Astrocyte of the cerebellum (primary cell): ENCODE results near the gene GMDS.

Source experiments
- DNase-seq: peaks from one replicate; pipeline ENCODE4 v3.0.0-alpha.2; 2011; ENCODE audit warnings: low read depth
- H3K4me3 ChIP-seq: 2 replicates; pipeline ENCODE4 v1.5.1; 2011; ENCODE audit warnings: mild to moderate bottlenecking, low read depth, low read length, moderate library complexity
- CTCF ChIP-seq: IDR thresholded peaks from 2 replicates; pipeline ENCODE4 v1.5.1; 2012; ENCODE audit warnings: low read length, low read depth, moderate library complexity, mild to moderate bottlenecking; ENCODE audit errors: missing control alignments
- in situ Hi-C: cut with HindIII; loops from 2 replicates; pipeline ENCODE4 v1.10.0; 2017; ENCODE audit warnings: low sequenced_read_pairs

GMDS gene

GRCh38 chr6:1586861-1587450, 658.4 kb downstream of the GMDS start:
- DNase-seq: no peak
- H3K4me3 ChIP-seq: no peak overlapping the region
- in situ Hi-C loops: no loop called here
- TF ChIP-seq CTCF: no peak

- in situ Hi-C loops: no loop called here
- no peak overlapping the region for H3K4me3 ChIP-seq
- TF ChIP-seq CTCF: no peak
- DNase-seq: no peak
Observed at GRCh38 chr6:1586256-1586655, 659.1 kb downstream of the GMDS start.

GRCh38 chr6:1585669-1586049, 659.7 kb downstream of the GMDS start:
- TF ChIP-seq CTCF: no peak
- in situ Hi-C loops: no loop called here
- DNase-seq: no peak
- no peak overlapping the region for H3K4me3 ChIP-seq

- in situ Hi-C loops: no loop called here
- no peak overlapping the region for H3K4me3 ChIP-seq
- DNase-seq: no peak
- no peak for TF ChIP-seq CTCF
Observed at GRCh38 chr6:1584996-1585668, 660.3 kb downstream of the GMDS start.

- TF ChIP-seq CTCF: no peak
- no peak for DNase-seq
- in situ Hi-C loops: no loop called here
Observed at GRCh38 chr6:1584146-1584545, 661.3 kb downstream of the GMDS start.

GRCh38 chr6:1581120-1581991, 664.0 kb downstream of the GMDS start:
- H3K4me3 ChIP-seq: no peak overlapping the region
- in situ Hi-C loops: no loop called here
- no peak for TF ChIP-seq CTCF
- no peak for DNase-seq

More at GRCh38 chr6:1584146-1584545, 661.3 kb downstream of the GMDS start:
- no peak overlapping the region for H3K4me3 ChIP-seq
